NCI-H82 (cell line): ENCODE measurements around the gene ADRM1.
A peak's percentile ranks its signal among the peaks of the same experiment; 100 is the strongest.

Experiments used
- DNase-seq: peaks from one replicate; lab custom pipeline; 2025; lab: John Stamatoyannopoulos, UW

ADRM1 gene

DNA sequence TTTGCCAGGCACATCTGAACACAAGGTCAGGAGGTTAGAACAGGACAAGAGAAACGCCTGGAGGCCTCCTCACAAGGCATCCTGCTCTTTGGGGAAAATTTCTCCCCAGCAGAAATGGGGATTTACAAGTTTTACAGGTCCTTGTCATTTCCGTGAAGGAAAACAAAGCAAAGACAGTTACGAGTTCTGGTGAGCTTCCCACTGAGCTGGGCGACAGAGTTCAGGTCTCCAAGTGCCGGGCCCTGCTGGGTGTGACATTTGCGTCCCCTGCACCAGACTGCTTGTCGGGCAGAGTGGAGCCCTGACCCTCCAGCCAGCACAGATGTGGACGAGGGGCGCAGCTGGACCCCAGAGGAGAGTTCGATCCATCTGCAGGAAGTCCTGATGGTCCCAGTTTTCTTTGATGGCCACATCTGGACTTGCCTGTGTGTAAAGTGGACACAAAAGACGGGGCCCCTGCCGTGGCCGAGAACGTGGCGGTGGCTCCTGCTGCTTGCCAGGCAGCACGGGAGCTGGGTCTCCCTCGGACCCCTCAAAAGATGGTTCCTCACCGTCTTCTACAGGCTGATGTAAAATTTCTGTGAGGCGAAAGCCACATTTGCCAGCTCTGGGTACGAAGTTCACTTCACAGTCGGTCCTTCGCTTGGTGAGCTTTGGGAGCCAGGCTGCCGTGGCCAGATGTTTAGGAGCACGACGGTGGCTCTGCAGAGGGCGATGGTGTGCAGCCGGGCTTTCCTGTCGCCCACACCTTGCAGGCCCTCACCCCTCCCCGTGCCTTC lies 5.2 kb upstream of the ADRM1 start:
- DNase-seq, result no peak

DNA sequence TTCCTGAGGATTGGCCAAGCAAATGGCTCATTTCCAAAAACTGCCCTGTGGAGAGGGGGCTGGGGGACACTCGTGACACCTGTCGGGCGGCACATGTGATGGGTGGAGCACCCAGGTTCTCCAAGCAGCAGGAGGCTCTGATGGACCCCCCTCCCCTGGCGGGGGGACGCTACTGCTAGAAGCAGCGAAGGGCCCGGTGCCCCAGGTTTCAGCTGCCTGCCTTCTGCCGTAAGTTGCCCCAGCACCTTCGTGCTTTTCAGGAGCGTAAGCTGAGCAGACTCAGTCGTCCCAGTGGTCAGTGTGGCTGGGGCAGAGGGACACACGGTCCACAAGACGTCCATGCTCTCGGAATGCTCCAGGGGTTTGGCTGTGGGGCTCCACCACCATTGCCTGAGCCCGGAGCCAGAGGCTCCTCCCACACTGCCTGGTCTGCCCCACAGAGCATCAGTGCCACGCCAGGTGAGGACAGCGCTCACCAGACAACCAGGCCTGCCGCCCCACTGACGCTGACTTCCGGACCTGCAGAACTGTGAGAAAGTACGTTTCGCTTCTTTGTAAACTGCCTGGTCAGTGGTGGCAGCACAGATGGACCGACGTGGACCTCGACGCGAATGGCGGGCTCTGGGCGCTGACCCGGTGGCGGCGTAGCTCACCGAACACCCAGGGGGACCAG lies 4.1 kb upstream of the ADRM1 start:
- DNase-seq, result no peak

DNA sequence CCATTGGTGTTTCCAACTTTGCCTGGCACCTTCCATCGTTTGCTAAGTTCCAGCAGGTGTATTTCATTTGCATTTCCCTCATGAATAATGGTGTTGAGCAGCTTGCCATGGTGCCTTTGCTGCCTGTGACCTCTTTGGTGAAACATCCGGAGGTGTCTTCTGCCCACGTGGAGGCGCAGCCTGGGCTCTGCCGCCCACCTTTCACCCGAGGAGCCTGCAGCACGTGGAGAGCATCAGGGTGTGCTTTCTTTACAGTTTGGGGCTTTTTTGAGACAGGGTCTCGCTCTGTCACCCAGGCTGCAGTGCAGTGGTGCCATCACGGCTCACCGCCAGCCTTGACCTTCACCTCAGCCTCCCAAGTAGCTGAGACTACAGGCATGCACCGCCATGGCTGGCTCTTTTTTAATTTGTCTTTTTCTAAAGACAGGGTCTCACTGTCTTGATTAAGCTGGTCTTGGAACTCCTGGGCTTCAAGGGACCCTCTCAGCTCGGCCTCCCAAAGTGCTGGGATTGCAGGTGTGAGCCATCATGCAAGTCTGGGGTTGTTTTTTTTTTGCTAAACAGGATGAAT lies 3.0 kb upstream of the ADRM1 start:
- no peak for DNase-seq

DNA sequence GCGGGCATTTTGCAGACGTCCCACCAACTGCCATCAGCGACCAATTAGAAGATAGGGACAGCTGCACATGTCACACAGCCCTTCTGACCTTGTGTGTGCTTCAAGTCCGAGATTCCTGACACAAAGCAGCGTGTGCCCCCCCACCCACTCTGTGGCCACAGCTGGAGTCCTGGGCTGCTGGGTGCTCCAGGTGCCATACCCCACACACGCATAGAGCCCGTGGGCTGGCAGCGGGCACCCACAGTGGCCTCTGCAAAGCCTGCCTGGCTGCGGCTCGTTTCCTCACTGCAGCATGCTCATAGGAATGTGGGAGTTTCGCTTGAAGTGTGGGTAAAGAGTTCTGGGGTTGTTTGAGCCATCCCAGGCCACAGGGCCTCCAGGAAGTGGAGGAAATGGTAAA lies 2.5 kb upstream of the ADRM1 start:
- DNase-seq, result no peak

DNA sequence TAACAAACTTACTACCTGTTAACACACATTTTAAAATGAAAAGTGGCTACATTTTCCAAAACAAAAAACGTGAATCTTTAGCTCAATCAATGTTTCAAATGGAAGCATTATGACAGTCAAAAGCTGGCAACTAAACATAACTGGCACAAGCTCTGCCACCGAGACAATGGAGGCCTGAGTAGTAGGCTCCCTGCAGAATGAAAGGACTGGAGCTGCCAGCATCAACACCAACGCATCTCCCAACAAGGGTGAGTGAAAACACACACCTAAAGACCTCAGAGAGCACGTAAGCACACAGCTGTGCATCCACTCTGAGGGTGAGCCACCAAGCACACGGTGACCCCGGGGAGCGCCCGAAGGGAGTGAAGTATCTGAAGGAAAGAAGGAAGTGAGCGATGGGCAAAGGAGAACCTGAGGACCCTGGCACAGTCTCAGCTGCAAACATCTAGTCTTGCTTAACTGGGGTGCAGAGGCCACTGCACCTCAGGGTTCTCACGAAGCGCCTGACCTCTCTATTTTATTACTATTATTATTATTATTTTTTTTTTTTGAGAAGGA lies 1.6 kb upstream of the ADRM1 start:
- DNase-seq, result no peak

DNA sequence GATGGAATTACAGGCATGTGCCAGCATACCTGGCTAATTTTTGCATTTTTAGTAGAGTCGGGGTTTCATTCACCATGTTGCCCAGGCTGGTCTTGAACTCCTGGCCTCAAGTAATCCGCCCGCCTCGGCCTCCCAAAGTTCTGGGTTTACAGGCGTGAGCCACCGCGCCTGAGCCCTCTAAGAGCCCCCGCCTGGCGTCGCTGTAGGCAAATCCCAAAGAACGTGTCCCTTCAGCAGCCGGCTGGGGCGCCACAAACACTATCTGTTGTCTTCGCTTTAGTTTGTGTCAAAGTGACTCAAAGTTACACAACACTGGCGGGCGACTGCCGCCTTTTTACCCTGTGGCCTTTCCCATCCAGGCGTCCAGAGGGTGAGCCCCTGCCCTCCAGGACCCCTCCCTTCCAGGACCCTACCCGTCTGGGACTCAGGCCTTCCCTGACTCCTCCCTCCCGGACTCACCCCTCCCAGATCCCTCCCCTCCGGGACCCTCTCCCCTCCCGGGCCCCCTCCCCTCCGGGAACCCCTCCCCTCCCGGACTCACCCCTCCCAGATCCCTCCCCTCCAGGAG lies 940 bp upstream of the ADRM1 start:
- peak; percentile 98 for DNase-seq

DNA sequence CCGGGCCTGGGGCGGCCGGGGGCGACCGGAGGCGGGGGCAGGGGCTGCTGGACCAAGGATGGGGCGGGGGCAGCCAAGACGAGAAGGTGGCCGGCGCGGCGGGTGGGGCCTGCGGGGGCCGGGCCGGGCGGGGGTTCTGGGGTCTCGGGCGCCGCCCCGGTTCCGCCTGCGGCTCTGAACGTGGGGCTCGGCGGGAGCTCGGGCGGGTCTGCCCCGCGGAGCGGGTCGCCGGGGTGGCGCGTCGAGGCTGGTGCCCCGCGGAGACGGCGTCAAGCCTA lies 204 bp downstream of the ADRM1 start:
- no peak for DNase-seq

DNA sequence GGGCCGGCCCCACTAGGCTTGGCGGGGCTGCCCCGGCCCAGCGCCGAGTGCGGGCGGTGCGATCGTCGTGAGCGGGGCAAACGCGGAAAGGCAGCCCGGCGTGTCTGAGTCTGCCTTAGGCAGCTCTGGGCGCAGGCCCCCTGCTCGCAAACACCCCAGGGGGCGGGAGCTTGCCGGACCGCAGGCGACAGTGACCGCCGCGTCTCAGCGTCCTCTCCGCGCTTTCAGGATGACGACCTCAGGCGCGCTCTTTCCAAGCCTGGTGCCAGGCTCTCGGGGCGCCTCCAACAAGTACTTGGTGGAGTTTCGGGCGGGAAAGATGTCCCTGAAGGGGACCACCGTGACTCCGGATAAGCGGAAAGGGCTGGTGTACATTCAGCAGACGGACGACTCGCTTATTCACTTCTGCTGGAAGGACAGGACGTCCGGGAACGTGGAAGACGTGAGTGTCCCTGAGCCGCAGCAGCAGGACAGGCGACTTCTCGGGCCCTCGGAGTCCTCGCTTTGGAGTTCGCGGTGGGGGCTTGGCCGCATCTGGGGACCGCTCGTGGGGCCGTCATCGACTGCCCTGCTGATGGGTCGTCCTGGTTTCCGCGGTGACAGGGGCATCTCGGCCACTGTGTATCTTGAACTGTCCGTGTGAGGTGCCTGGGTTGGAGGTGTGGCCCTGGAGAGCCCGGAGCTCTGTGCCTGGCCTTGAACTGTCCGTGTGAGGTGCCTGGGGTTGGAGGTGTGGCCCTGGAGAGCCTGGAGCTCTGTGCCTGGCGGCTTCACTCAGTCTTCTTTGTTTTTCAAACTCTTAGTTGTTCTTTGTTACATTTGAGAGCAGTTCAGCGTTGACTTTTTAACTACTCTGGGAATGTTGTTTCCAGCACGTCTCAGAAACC lies 786 bp downstream of the ADRM1 start:
- peak; percentile 31 for DNase-seq

DNA sequence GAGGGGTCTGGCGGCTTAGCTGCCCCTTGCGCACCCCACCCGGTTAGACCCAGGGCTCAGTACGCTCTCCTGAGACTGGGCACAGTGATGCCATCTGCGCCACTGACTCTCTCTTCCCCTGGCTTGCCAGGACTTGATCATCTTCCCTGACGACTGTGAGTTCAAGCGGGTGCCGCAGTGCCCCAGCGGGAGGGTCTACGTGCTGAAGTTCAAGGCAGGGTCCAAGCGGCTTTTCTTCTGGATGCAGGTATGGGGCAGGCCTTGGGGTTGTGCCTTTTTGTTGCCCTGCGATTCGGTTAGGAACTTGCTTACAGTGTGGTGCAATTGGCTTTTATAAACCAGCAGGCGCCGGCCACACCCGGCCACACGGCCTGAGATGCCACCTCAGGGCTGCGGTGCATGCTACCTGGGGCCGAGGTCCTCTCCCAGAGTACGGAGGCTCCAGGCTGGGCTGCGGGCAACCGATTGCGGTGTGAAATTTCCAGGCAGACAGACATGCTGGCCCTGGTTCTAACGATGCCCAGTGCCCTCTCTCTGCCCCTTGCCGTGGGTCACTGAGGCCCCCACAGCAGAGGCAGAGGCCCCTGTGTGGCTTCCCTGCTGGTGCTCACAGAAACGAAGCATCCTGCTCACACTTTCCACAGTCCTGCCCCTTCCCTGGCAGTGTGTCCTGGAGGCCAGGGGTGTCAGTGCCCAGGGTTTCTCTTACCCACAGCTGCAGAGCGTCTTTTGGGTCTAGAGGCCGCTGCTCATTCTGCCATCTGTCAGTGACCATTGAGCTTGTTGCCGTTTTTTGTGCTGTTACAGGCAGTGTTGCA lies 1.7 kb downstream of the ADRM1 start:
- DNase-seq, result no peak

DNA sequence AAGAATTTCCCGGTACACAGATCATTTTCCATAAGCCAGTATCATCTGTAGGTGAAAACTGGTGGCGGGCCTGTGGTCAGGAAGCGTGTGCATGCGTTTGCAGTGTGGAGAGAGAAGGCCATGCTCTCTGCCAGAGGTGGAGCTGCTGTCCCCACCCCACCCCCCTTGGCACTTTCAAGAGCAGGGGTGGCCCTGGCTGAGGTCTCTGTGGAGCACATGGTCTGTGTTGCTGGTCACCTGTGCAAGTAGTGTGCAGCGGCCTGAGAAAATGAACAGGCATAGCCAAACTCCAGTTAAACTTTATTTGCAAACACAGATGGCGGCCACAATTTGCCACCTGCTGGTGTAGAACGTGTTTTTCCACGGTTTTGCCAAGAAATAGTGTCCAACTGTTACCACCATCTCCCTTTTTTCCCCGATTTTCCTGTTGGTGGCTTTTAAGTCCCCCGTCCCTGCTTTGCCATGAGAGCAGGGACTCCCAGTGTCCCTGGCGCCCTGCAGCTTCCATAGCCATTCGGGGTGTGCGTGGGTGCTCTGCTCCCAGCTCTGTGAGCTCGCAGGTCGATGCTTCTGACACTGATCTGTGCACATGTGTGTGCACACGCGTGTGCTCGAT lies 2.5 kb downstream of the ADRM1 start:
- DNase-seq, result no peak

DNA sequence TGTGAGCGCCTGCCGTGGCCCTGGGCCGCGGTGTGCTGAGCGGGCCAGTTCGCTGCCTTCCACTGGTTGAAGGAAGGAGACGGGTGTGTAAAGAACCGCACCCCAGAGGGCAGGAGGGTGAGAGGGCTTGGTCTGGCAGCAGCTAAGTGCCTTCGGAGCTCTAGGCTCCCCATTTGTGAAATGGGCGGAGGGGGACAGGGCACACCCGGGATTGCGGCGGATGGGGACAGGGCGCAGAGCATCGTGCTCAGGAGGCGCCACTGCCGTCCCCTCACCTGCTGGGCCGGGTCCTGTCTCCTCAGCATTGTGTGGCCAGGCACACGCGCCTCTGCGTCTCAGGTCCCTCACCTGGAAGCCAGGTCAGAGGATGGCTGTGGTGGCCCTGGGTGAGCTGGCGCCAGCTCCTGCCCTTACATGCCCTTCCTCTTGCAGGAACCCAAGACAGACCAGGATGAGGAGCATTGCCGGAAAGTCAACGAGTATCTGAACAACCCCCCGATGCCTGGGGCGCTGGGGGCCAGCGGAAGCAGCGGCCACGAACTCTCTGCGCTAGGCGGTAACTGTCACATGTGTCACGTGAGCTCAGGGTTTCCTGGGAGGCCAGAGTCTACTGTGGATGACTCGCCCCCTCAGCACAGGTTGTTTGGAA lies 3.1 kb downstream of the ADRM1 start:
- DNase-seq, result no peak

DNA sequence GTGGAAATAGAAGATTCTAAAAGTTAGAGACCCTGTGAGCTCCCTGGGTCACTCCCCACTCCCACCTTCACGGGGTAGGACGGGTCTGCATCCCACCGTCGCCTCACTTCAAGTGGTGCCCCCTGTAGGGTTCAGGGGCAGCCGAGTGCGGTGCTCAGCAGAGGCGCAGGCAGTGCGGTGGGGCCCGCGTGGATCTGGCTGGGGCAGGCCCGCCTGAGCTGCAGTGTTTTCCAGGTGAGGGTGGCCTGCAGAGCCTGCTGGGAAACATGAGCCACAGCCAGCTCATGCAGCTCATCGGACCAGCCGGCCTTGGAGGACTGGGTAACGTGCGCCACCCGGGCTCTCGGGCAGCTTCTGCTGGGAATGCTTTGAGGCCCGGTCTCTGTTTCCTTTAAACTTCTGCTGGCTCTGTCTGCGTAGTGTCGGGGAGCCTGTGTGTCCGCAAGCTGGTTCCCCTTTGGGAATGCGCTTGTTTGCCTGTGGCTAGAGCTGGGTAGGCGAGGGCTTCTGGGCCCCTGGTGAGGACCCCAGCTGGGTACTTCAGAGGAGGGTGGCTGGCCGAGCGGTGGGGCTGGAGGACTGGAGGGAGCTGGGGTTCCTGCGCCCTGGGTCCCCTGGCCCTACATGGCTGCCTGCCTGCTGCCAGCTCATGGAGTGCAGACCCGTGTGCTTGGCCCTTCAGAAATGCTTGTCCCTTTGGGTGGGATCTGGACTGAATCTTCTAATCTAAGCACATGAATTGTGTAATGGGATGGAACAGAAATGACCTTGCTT lies 3.8 kb downstream of the ADRM1 start:
- no peak for DNase-seq

DNA sequence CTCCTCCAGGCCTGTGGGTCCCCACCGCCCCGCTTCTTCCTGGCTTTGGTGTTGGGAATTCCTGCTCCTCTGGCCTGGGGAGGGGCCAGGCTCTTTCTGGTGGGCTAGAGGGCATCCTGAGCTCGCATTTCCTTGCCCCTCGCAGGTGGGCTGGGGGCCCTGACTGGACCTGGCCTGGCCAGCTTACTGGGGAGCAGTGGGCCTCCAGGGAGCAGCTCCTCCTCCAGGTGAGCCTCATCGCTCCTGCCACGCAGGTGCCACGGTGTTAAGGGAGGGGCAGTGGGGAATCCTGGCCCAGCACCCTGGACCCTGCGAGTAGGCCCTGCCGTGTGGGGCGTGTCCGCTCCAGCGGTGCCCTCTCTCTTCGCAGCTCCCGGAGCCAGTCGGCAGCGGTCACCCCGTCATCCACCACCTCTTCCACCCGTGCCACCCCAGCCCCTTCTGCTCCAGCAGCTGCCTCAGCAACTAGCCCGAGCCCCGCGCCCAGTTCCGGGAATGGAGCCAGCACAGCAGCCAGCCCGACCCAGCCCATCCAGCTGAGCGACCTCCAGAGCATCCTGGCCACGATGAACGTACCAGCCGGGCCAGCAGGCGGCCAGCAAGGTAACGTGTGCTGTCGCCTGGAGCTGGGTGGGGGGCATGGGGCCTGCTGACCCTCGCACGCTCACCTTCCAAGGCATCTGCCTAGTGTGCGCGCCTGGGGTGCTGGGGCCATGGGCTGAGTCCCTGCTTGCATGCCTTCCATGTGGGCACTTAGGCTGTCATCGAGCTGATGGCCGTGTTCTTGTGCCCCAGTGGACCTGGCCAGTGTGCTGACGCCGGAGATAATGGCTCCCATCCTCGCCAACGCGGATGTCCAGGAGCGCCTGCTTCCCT lies 4.7 kb downstream of the ADRM1 start:
- DNase-seq, result no peak

DNA sequence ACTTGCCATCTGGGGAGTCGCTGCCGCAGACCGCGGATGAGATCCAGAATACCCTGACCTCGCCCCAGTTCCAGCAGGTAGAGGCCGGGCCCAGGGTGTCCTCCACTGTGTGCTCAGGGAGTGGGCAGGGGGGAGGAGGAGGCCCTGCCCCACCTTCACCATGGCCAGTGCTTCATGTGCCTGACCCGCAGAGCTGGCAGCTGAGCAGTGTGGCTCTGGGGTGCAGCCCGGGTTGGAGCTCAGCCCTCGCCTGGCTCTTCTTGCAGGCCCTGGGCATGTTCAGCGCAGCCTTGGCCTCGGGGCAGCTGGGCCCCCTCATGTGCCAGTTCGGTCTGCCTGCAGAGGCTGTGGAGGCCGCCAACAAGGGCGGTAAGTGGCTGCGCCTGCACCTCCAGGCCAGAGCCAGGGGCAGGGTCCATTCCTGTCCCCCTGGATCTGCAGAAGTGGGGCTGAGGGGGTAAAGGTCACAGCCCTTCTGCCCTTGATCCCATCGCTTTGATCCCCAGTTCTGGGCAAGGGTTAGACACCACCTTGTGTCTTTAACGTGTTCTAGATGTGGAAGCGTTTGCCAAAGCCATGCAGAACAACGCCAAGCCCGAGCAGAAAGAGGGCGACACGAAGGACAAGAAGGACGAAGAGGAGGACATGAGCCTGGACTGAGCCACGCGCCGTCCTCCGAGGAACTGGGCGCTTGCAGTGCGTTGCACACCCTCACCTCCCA lies 5.5 kb downstream of the ADRM1 start:
- no peak for DNase-seq

DNA sequence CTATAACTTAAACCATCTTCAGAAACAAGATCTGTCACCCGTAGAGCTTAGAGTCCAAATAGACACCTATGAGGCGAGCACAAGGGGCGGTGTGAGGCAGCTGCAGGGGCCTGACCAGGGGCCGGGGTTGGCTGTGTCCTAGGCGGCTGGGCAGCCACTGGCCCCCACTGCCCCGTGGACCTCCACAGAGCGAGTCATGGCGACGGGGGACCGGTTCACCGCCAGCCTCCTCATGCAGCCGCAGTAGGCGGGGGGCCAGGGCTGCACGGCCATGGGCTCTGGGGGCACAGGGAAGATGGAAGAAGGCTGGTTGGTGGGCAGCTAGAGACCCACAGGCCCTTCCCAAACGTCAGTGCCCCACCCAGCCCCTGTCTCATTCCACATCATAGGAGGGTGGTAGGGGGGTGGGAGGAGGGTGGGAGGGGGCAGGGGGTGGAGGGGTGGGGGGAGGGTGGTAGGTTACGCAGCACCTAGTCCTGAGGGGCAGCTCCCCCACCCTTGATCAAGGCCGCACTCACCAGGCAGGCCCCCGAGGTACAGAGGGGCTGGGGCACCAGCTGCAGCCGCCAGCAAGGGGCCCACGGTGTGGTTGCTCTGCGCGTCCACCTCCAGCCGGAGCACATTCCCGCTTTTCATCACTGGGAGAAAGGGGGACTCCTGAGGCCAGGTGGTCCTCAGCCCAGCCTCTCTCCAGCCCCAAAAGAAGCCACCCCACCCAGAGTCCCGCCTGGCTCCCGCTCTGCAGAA lies 6.6 kb downstream of the ADRM1 start:
- DNase-seq, result no peak

DNA sequence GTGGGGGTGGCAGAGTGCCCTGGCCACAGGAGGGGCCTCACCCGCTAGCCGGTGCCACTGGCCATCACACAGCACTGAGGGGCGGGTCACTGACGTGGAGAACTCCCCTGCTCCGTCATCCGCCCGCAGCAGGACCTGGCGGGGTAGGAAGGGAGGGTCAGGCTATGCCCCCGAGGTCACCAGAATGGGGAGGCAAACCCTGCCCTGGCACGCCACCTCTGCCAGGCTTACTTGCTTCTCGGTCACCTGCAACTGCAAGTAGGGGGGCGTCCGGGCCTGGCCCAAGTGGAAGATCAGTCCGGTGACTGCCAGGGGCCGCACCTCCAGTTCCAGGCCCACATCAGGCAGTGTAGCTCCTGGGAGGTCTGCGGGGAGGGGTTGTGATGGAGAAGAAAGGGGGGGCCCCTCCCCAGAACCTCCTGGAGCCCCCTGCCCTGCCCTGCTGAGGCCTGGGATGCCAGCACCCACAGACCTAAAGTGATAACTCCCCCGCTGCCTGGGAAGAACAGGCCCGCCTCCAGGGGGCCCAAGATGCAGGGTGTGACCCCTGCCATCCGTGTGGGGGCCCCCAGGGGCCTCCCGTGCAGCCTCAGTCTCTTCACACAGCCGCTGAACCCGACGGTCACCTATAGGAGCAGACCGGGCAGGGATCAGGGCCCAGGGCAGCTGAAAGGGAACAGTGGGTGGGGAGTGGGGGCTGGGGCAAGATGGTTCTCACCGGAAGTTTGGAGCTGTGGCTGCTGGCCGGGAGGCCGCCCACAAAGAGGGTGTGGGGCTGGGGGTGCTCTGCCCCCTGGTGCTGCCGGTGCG lies 7.4 kb downstream of the ADRM1 start:
- no peak for DNase-seq
